ENCODE results near the gene GP5.

Gene GP5

DNA sequence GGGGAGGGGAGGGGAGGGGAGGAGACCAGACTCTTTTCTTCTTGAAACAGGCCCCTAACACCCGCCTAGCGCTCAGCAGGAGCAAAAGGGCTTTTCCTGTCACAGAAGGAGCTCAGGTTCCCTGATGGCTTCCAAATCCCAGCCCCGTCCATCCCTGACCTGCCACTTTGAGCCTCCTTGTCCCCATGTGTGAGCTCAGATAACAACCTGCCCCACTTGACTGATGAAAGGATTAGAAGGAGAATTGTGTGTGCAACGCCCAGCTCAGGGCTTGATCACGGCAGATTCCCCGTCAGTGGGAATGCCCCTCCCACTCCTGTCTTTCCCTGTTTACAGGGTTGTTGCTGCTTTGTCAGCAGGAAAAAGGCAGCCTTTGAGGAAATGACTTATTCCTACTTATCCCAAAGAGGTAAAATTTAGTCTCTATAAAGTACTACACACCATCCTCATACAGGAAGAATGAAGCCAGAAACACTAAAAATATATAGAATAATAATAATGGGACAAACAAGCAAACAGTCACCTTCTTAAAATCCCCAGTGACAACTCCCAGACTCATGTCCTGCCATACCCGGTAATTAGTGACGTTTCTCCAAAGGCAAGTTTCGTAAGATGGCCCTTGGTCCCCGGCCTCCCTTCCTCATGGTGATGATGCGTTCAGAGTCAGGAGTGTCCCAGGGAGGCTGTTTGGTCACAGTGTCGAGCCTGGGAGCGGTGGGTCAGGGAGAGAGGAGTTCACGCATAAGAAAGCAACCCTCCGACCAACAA lies 23.4 kb downstream of the GP5 start:
- no peak for DNase-seq

DNA sequence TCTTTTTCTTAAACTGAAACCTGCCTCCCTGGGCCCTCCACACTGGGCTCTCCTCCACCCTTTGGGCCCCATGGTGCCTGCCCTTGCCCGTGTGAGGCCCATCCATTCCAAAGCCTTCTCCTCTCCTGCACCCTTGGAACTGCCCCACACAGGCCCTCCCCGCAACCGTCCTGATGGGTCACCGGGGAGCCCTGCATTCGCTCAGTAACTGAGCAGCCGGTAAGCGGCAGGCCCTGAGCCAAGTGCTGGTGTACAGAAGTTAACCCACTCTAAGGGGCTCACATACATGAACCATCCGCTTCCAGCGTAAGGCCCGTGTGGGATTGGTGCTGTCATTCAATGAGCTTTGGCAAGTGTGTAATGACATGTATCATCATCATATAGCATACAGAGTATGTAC lies 24.1 kb downstream of the GP5 start:
- DNase-seq, result no peak

DNA sequence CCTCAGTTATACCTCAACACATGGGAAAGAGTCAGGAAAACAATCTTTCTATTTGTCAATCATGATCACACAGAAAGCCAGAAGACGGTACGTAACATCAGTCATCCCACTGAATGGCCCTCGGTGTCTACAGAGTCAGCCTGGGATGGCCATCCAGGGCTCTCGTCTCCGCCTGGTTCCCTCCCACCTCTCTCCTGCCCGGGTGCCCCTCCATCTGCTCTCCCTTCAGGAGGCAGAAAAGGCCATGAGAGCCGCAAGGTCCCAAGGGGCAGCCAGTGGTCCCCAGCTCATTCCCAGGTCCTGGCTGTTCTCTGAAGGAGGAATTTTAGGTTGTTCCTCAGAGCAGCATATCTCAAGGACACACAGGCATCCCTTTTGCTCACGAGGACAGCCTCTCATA lies 25.2 kb downstream of the GP5 start:
- no peak for DNase-seq

DNA sequence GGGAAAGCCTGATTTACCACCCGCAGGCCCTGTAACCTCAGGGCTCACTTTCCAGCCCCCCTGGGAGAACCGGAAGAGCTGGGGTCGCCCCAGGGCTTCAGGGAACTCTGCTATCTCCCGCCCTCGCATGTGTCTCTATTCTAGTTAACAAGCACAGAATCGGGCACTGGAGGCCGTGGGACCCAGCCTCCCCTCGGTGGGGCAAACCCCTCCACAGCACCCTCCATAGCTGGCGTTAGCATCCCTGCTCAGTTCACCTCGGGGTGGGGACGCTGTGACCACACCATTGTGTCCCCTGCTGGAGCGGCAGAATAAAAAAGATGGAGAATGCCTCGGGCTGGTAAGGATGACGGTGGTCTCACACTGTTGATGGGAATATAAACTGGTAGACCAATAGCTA lies 26.0 kb downstream of the GP5 start:
- DNase-seq, result no peak

DNA sequence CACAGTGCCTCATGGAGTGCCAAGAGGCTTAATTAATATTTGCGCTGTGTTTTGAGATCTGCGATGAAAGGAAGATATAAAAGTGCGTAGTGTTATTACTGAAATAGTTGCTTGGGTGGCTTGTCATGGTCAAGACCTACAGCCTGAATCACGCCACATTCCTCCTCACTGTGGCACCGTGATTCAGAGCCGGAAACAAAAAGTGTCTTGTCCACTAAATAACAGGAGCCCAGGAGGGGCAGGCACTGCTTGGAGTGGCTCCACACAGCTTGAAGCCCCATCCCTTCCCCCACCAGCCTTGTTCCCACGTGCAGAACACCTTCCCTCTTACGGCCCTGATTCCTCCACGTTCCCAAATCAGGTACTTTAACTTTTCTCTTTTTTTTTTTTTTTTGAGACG lies 28.3 kb downstream of the GP5 start:
- DNase-seq, result no peak

DNA sequence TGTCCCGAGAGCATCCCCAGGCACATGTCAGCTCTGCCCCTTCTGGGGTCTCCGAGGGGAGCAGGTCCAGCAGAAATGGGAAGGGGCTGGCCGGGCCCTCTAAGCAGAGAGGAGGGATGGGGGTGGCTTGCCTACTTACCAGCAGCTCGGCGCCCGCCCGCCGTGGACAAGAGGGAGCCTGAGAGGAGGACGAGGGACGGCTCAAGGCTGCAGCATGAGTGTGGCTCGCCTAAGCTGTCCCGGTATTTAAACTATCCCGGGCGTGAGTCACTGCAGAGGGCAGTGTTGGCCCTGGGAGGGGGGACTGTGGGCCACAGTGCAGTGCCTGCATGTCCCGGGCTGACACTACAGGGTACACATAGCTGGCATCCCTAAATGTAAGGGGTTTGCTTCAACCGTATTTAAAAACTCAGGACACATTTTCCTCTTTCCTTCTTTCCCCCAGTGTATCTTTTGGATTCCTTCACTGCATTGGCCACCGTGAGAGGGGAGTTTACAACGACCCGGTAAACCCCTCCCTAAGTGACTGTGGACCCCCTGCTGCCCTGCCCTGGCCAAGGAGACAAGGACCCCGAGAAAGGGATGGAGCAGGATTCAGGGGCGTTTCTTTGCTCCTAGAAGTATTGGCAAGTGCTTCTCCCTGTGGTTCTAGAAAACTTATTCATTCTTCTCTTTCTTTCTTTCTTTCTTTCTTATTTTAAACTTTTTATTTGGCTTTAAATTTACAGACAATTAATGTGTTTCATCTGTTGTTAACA lies 29.4 kb downstream of the GP5 start, which contains the start of gene LRRC15:
LRRC15 (minus strand) TSS at position 222 of the 758 bp plus-strand sequence. CDS start 8,700 bp downstream, outside the sequence.
- peak; percentile 30 for DNase-seq

DNA sequence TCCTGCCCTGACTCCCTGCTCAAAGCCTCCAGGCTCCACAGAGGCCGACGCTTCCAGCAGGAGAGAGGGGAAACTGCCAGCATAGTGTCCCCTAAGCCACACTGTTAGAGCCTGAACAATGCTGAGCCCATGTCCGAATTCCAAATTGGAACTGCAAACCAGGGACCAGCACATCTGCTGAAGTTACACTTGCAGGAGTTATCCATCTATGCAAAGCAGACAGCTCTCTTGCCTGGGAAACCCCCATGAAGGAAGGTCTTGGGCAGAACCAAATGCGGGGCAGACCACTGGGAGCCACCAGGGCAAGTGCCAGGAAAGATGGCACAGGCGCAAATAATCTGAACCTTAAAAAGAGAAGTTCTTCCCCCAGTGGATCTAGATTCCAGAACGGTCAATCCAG lies 30.1 kb downstream of the GP5 start:
- DNase-seq, result no peak

DNA sequence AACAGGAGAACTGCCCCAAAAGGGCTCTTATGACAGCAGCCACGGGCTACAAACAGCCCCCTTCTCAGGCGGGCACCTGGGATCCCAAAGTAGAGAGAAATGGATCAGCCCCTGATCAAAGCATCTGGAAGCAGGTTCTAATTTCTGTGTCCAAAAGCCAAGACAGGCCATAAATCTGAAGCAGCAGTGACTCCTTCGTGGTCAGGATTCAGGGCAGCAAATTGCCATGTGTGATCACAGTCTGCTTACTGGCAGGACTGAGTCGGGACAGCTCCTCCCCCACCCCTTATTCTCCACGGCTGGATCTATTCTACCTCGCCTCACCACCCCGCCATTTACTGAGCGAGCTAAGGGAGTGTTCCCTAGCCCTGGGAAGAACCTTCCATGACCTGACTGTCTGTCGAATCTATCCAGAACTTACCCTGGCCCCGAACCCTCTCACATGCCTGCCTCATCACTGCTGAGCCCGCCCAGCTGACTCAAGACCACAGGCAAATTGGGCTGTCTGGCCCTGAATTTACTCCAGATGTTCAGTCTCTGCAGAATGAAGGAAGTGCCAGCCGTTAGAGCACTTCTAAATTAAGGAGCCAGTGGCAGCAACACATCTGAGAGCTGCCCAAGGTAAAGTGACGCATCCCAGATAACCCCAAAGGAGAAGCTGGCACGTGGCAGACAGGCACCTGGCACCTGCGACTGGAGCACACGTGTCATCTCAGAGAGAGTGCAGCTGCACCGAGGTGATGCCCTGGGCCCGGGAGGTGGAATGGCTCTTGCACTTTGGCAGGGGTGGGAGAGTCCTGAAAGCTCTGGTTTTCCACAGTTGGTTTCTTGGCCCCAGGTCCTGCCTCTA lies 30.8 kb downstream of the GP5 start:
- DNase-seq, result no peak

DNA sequence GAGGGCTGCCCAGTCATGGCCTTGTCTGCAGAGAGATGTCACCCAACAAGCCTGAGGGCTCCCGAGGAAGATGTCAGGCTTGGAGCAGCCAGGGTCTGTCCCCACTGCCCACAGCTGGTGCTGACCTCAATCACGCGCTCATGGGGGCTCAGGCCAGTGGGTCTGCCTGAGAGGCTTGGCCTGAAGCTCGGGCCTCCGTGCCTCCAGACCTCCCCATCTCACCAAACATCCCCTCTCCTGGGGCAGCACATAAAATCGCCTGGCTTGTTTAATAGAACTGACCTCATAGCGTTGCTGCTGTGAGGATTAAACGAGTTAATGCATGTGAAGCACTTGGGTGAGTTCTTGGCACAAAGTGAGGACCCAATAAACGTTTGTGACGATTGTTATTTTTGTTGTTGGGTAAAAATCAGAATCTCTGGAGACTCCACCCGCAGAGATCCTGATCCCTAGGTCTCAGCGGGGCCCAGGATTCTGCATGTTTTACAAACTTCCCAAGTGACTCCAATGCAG lies 33.0 kb downstream of the GP5 start:
- DNase-seq, result no peak

DNA sequence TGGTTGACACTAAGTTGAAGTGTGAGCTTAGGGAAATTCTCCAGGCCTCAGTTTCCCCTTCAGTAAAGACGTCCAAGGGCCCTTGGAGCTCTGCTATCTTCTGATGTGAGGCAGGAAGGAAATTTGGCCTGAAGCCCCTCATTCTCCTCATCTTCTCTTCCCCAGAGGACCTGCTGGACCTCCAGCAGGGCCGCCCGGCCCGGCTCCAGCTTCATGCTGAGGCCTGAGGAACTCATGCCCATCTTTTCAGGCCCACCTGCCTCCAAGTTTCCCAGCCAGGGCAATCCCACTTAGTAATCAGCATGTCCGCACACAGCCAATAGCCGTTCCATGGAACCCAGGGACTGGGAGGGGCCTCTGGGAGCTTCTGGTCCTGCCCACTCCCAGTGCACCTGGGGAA lies 33.5 kb downstream of the GP5 start:
- no peak for DNase-seq

DNA sequence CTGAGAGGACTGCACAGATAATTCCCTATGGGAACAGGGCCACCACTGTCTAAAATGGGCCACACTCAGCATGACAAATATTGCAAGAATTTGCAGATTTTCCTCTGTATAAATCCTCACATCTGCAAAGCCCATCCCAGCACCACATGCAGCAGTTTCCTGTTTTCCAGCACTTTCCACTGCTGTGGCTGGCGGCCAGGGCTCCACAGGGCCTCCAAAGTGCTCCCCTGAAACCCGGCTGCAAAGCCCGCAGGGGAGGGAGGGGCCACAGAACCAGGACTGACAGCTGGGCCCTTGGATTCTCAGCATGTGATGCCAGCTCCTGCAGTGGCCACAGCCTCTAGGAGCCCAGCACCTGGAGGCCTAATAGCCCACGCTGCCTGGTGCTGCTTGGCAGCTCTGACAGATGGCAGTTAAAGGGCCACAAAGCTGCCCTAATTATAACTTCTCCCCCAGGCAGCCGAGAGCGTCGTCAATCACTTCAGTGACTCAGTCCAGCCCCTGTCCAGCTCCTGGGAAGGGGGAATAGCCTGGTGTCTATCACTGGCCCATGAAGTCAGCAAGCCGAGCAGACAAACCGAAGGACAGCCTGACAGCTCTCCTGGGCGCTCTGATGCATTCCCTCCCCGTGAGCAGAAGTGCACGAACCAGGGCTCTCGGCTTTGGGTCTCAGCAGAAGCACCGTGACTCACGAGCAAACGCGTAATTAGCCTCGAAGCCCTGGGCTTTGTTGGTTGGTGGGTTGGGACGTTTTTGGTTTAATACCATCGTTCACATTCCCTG lies 34.2 kb downstream of the GP5 start:
- DNase-seq, result peak; percentile 42

DNA sequence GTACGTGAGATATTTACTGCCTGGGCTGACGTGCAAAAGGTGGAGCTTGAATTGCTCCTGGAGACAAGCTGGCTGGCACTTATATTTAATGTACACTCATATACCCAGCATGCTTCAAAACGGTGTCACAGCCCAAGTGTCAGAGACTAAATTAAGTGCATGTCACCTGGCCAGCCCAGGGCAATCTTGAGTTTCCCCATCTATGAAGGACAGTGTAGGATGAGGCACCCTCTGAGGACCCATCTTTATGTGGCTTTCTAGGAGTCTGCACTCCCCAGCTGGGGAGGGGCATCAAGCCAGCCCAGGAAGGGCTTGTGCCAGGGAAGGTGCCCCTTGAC lies 34.8 kb downstream of the GP5 start:
- DNase-seq, result no peak

DNA sequence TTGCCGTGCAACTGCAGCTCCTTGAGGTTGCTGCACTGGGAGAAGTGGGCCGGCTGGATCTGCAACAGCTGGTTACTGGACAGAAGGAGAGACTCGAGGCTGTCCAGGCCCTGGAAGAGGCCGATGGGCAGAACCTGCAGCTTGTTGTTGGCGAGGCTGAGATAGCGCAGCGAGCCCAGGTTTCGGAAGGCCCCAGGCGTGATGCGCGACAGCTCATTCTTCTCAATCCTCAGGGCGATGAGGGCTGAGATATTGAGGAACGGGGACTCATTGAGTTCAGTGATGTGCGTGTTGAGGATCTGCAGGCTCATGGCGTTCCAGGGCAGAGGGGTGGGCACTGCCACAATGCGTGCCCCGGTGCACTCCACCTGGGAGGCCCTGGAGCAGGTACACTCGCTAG lies 38.5 kb downstream of the GP5 start:
- DNase-seq, result no peak

DNA sequence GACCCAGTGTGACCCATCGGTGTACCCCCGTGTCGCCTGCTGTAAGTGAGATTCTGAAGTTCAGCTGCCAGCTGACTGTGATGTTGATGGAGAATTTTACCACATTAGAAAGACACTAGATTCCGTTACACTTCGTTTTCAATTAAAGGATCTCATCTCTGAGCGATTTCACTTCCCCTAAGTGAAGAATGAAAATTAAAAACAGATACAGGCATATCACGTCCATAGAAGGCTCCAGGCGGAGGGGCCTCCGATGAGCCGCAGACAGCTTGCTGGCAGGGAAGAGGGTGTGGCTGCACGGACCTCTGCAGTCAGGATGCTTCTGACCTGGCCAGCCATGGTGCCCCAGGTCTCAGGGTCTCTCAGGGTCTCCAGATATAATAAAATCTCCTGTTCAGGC lies 41.4 kb downstream of the GP5 start:
- DNase-seq, result no peak

DNA sequence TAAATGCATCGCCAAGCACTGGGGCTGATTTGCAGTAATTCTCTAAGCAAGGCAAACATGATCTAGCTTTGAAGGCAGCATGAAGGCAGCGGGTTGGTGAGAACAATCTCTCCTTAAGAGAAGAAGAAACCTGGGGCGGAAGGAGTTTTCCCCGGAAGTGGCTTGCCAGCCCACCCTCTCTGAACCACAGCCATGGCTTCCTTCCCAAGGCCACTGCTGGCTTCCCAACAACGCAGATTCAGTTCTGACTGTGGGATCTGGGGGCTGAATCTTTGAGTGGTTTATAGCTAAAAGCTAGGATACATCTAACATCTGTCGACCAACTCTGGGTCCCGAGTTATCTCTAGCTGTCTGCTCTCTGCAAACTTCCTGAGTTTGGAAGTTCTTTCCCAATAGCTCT lies 43.7 kb downstream of the GP5 start:
- DNase-seq, result no peak

DNA sequence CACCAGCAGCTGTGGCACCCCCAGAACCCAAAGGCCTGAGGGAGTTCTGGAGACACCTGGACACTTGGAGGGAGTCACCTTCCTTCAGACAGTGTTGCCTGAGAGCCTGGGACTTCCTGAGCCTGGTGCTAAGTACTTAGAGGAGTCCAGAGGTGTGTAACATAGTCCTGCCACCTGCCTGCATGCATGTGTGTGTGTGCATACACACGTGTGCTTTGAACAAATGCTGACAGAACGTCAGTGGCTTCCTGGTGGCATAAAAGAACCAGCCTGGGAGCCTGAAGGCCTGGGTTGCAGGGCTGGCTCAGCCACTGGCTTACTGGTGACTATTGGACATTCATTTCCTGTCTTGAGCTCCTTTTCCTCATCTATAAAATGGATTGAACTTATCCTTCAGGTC lies 44.8 kb downstream of the GP5 start:
- no peak for DNase-seq

DNA sequence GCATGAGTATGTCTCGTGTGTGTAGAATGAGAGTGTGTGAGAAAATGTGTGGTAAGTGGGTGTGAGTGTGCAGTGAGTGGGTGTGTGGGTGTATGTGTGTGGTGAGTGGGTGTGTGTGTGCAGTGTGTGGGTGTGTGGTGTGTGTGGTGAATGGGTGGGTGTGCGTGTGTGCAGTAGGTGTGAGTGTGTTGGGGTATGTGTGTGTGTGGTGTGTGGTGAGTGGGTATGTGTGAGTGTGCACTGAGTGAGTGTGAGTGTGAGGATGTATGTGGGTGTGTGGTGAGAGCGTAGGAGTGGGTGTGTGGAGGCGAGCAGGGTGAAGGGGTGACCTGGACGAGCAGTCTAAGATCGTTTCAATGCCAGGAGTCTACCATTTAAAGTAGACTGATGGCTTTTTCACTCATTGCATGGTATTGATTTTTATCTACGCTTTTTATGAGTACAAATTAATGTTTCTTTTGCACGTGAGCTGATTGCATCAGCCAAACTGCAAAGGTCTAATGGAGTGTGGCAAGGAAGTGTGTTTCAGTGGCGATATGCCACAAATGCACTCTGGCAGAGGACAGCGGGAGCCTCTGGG lies 46.3 kb downstream of the GP5 start:
- no peak for DNase-seq

DNA sequence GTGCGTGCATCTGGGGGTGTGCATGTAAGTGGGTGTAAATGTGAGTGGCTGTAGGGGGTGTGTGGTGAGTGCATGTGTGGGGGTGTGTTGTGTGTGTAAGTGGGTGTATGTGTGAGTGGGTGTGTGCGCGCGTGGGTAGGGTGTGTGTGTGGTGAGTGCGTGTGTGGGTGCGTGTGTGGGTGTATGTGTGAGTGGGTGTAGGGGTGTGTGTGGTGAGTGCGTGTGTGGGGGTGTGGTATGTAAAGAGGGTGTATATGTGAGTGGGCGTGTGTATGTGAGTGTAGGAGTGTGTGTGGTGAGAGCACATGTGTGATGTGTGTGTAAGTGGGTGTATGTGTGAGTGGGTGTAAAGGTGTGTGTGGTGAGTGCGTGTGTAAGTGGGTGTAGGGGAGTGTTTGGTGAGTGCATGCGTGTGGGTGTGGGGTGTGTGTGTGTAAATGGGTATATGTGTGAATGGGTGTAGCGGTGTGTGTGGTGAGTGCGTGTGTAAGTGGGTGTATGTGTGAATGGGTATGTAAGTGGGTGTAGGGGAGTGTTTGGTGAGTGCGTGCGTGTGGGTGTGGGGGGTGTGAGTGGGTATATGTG lies 47.0 kb downstream of the GP5 start:
- DNase-seq, result no peak

DNA sequence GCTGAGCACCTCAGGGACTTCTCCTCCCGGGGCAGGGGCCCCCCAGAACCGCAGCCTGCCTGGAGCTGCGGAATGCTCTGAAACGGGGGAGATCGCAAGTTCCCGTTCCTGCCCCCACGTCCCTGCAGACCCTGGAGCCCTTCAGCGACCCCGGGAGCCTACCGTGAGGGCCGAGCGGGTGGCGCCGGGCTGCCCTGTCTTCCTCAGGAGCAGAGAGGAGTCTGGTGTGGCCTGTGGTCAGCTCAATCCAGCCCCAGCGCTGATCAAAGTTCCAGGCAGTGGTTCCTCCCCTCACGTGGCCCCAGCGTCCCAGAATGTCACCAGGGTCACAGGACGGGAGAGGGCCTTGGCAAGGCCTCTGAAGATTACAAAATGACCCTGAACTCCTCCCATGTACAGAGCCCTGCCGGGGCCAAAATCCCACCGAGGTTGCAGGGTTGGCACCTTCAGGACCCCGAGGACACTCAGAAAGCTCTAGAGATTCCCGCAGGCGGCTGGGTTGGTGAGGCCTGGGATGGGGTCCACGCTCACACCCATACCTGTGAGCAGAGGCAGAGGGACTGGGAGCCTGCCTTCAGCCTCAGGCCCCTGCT lies 47.9 kb downstream of the GP5 start, which contains the start of gene CPN2:
CPN2 (minus strand) TSS at position 249 of the 593 bp plus-strand sequence. CDS start 8,626 bp downstream, outside the sequence.
- DNase-seq, result no peak

DNA sequence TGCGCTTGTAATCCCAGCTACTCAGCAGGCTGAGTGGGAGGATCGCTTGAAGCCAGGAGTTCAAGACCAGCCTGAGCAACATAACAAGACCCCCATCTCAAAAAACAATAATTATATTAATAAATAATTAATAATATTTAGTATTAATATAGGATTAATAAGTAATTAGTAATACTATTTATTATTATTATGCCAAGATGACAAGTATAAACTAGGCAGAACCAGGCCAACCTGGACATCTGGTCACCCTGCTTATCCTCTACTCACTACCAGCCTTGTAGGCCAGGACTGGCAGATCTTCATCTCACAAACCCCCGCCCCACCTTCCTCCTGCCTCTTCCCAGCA lies 48.4 kb downstream of the GP5 start:
- DNase-seq, result no peak

DNA sequence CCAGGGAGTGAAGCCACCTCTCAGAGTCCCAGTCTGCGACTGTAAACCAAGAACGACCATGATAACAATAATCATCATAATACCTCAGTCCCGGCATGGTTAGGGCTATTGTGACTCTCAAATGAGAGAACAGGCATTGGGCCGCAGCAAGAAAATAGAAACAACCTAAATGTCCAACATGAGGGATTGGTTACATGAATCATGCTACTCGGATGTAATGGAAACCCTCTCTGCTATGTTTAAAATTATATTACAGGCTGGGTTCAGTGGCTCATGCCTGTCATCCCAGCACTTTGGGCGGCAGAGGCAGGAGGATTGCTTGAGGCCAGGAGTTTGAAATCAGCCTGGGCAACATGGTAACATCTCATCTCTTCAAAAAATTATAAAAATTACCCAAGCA lies 50.7 kb downstream of the GP5 start:
- DNase-seq, result no peak
